ENCODE results near the gene OXCT1. TPM values are rescaled to one million over a fixed set of nuclear protein-coding genes. Genes with fewer than 3 reads are reported as not detected.
A peak's percentile ranks its signal among the peaks of the same experiment; 100 is the strongest.

Gene OXCT1
- total and polyA plus RNA-seq, 9 donors: 9.0 to 29.8 (median 15.4) TPM

GRCh38 chr5:41870627-41871048 lies 413 bp upstream of the OXCT1 start:
- TF ChIP-seq POLR2A (IDR thresholded peaks at IDR 0.05): no peak
- TF ChIP-seq CTCF (IDR thresholded peaks at IDR 0.05): no peak
- TF ChIP-seq EP300 (IDR thresholded peaks at IDR 0.05): no peak

GRCh38 chr5:41869151-41869723 lies 988 bp downstream of the OXCT1 start:
- intact Hi-C loops (cut with DNase I): loop anchor here in 1 of 4 donors (10.0 kb wide), 1 partner anchor 896 kb away; no protein-coding TSS in a partner anchor
- Histone ChIP-seq H3K27me3 (no peaks in the 10 kb centered on the region), H3K9me3 (no peaks in the 10 kb centered on the region), H3K27ac (peak overlapping the region; percentile 94 to 98), H3K4me1 (ENCODE audit: insufficient read depth) (peaks cover 4% of the 10 kb centered on the region), H3K36me3 (no peaks in the 10 kb centered on the region), H3K4me3 (peak overlapping the region; percentile 70)
- DNase-seq: peak in 4 of 5 donors; percentile 42 to 80 (median 48)
- WGBS, 3 donors: 3 to 8% (median 5%) methylated on average over 28 of the region's 28 CpGs
- TF ChIP-seq CTCF (IDR thresholded peaks at IDR 0.05): no peak
- TF ChIP-seq POLR2A (IDR thresholded peaks at IDR 0.05): no peak
- TF ChIP-seq EP300 (IDR thresholded peaks at IDR 0.05): no peak

More at GRCh38 chr5:41870627-41871048, 413 bp upstream of the OXCT1 start:
- H3K36me3 ChIP-seq: no peaks in the 10 kb centered on the region
- no peaks in the 10 kb centered on the region for H3K9me3 ChIP-seq
- DNase-seq: no peak
- intact Hi-C loops (cut with DNase I): no loop called here
- WGBS, 3 donors: 3 to 10% (median 4%) methylated on average over 9 to 16 of the region's 16 CpGs
- peaks cover 4% of the 10 kb centered on the region for H3K4me1 ChIP-seq (ENCODE audit: insufficient read depth)
- peak overlapping the region; percentile 94 to 98 for H3K27ac ChIP-seq
- no peaks in the 10 kb centered on the region for H3K27me3 ChIP-seq
- H3K4me3 ChIP-seq: peak overlapping the region; percentile 70

- no peak overlapping the region for H3K4me3 ChIP-seq
- no peak for DNase-seq
- no peaks in the 10 kb centered on the region for H3K36me3 ChIP-seq
- intact Hi-C loops (cut with DNase I): loop anchor here in 2 of 4 donors (5.0 to 10.0 kb wide), 2 partner anchors 63 to 901 kb away; partner anchors contain the start of gene FBXO4 (in 1 of the 2)
- H3K27ac ChIP-seq: no peak overlapping the region
- H3K27me3 ChIP-seq: no peaks in the 10 kb centered on the region
- no peak for TF ChIP-seq POLR2A (IDR thresholded peaks at IDR 0.05)
- no peak for TF ChIP-seq CTCF (IDR thresholded peaks at IDR 0.05)
- no peak for TF ChIP-seq EP300 (IDR thresholded peaks at IDR 0.05)
- H3K4me1 ChIP-seq (ENCODE audit: insufficient read depth): peaks cover under 1% of the 10 kb centered on the region
- no peaks in the 10 kb centered on the region for H3K9me3 ChIP-seq
Observed at GRCh38 chr5:41863871-41864486, 6.2 kb downstream of the OXCT1 start.

- Histone ChIP-seq H3K9me3 (no peaks in the 10 kb centered on the region), H3K4me1 (ENCODE audit: insufficient read depth) (no peaks in the 10 kb centered on the region), H3K27ac (no peak overlapping the region), H3K4me3 (no peak overlapping the region), H3K36me3 (no peaks in the 10 kb centered on the region), H3K27me3 (no peaks in the 10 kb centered on the region)
- intact Hi-C loops (cut with DNase I): loop anchor here in 1 of 4 donors (10.0 kb wide), 1 partner anchor 1026 kb away; no protein-coding TSS in a partner anchor
- no peak for TF ChIP-seq CTCF (IDR thresholded peaks at IDR 0.05)
- TF ChIP-seq EP300 (IDR thresholded peaks at IDR 0.05): no peak
- TF ChIP-seq POLR2A (IDR thresholded peaks at IDR 0.05): no peak
- WGBS, 3 donors: 81 to 94% (median 86%) methylated on average over 2 of the region's 2 CpGs
- DNase-seq: no peak
Observed at GRCh38 chr5:41858890-41859289, 11.3 kb downstream of the OXCT1 start.
